B cell (primary cell): ENCODE results near the gene CHFR. TPM values are rescaled to one million over a fixed set of nuclear protein-coding genes. Genes with fewer than 3 reads are reported as not detected.

Source experiments
- ATAC-seq: fragments of 200-7000 bp; cut with Tn5 transposase; one replicate; pipeline ENCODE4 v1.10.0; 2021; ENCODE audit warnings: low read depth, mild to moderate bottlenecking, moderate number of reproducible peaks, moderate library complexity
- CTCF ChIA-PET: fragments of 350-600 bp; sonication (Branson Sonifier 250); formaldehyde crosslinking; loops from one replicate; lab custom pipeline; 2021; ENCODE audit warnings: antibody characterized with exemption, inconsistent platforms; lab: Charles Lee
- POLR2A ChIA-PET: fragments of 350-600 bp; sonication (Branson Sonifier 250); formaldehyde crosslinking; loops from one replicate; lab custom pipeline; 2021; ENCODE audit warnings: antibody characterized with exemption; lab: Charles Lee
- DNase-seq: peaks from one replicate; pipeline ENCODE4 v3.0.0; 2013
- H2AFZ ChIP-seq: 2 replicates; pipeline ENCODE4 v1.6.1; 2012; ENCODE audit warnings: mild to moderate bottlenecking, low read depth, low read length; ENCODE audit not compliant: insufficient read depth, poor library complexity, severe bottlenecking
- H3K27ac ChIP-seq, 2 donors: 1 replicate in 1 of 2; 2 replicates in 1 of 2; pipeline ENCODE4 v1.5.1; 2012 to 2013; ENCODE audit warnings: low read length in 2 of 2, mild to moderate bottlenecking in 2 of 2, moderate library complexity in 1 of 2
- H3K27me3 ChIP-seq, 4 experiments: fragments of 200-600 bp in 1 of 4; sonication (generic) in 1 of 4; replicated peaks in 1 of 4; 1 replicate in 2 of 4; 2 replicates in 2 of 4; pipeline versions ENCODE4 v1.6.1 to v1.7.0; 2013 to 2016; ENCODE audit warnings: low read length in 3 of 4, mild to moderate bottlenecking in 2 of 4, mixed read lengths in 1 of 4, moderate library complexity in 1 of 4; ENCODE audit not compliant: insufficient read depth in 4 of 4, control insufficient read depth in 3 of 4; ENCODE audit errors: control extremely low read depth in 1 of 4
- H3K36me3 ChIP-seq, 2 experiments: replicated peaks in 1 of 2; 1 replicate in 1 of 2; 2 replicates in 1 of 2; pipeline versions ENCODE4 v1.6.1 to v1.7.1; 2013; ENCODE audit warnings: low read length in 1 of 2; ENCODE audit not compliant: insufficient read depth in 2 of 2, control insufficient read depth in 1 of 2; ENCODE audit errors: control extremely low read depth in 1 of 2, extremely low read depth in 1 of 2
- H3K4me1 ChIP-seq, 2 donors: fragments of 200-600 bp in 1 of 2; sonication (generic) in 1 of 2; 1 replicate in 1 of 2; 2 replicates in 1 of 2; pipeline versions ENCODE4 v1.5.1 to v1.6.1; 2013 to 2017; ENCODE audit warnings: low read length in 2 of 2; ENCODE audit not compliant: control insufficient read depth in 2 of 2, insufficient read depth in 2 of 2
- H3K4me2 ChIP-seq: replicated peaks from 2 replicates; pipeline ENCODE3; 2012; ENCODE audit warnings: mild to moderate bottlenecking, low read depth, low read length; ENCODE audit not compliant: poor library complexity, severe bottlenecking
- H3K4me3 ChIP-seq, 5 experiments: fragments of 200-600 bp in 1 of 5; sonication (generic) in 1 of 5; 1 replicate in 3 of 5; 2 replicates in 2 of 5; pipeline versions ENCODE4 v1.5.1 to v1.7.0; 2011 to 2016; ENCODE audit warnings: low read length in 4 of 5, mild to moderate bottlenecking in 4 of 5, low read depth in 2 of 5, control low read depth in 1 of 5, moderate library complexity in 1 of 5; ENCODE audit not compliant: insufficient read depth in 1 of 5; ENCODE audit errors: control extremely low read depth in 1 of 5, extremely low read depth in 1 of 5
- H3K79me2 ChIP-seq: fragments of 200-600 bp; sonication (generic); one replicate; pipeline ENCODE4 v1.6.0; 2016; ENCODE audit warnings: low read length; ENCODE audit not compliant: control insufficient read depth, insufficient read depth
- H3K9ac ChIP-seq: fragments of 200-600 bp; sonication (generic); 2 replicates; pipeline ENCODE4 v1.6.1; 2017; ENCODE audit warnings: mild to moderate bottlenecking, low read length, moderate library complexity
- H3K9me3 ChIP-seq, 3 donors: one replicate each; pipeline versions ENCODE4 v1.6.1 to v1.7.1; 2013; ENCODE audit warnings: low read length in 2 of 3; ENCODE audit not compliant: control insufficient read depth in 2 of 3, insufficient read depth in 1 of 3; ENCODE audit errors: control extremely low read depth in 1 of 3
- H4K20me1 ChIP-seq: 2 replicates; pipeline ENCODE4 v1.6.0; 2012; ENCODE audit warnings: mild to moderate bottlenecking, low read length; ENCODE audit not compliant: insufficient read depth, control insufficient read depth, poor library complexity, severe bottlenecking
- H3K27ac Mint-ChIP-seq: one replicate; pipeline ENCODE4 v1.8.0; 2021; ENCODE audit warnings: mixed read lengths
- H3K27me3 Mint-ChIP-seq: one replicate; pipeline ENCODE4 v1.8.0; 2021; ENCODE audit warnings: mixed read lengths
- H3K4me1 Mint-ChIP-seq: one replicate; pipeline ENCODE4 v1.8.0; 2021; ENCODE audit warnings: mixed read lengths
- H3K4me3 Mint-ChIP-seq: one replicate; pipeline ENCODE4 v1.8.0; 2021; ENCODE audit warnings: mixed read lengths
- H3K9me3 Mint-ChIP-seq: one replicate; pipeline ENCODE4 v1.8.0; 2022; ENCODE audit warnings: mixed read lengths; ENCODE audit not compliant: insufficient read depth
- CTCF ChIP-seq: fragments of 200-600 bp; IDR thresholded peaks from one replicate; pipeline ENCODE4 v1.8.0; 2022; ENCODE audit warnings: antibody characterized with exemption, mild to moderate bottlenecking
- EZH2 ChIP-seq: IDR thresholded peaks from 2 replicates; pipeline ENCODE4 v1.6.1; 2012; ENCODE audit warnings: borderline replicate concordance, low read depth, mild to moderate bottlenecking, moderate library complexity, low read length; ENCODE audit not compliant: insufficient read depth, poor library complexity, severe bottlenecking
- WGBS: methylation state at CpG from one replicate; pipeline ENCODE4 v1.1.5; 2013; ENCODE audit warnings: missing lambda C conversion rate; ENCODE audit not compliant: insufficient coverage; 5-methylcytosine and 5-hydroxymethylcytosine counted together
- intact Hi-C: fragments of 100-400 bp; cut with micrococcal nuclease; formaldehyde crosslinking; loops from one replicate; pipeline ENCODE4 v1.10.0; 2022
- polyA plus RNA-seq: library from polyadenylated mRNA; depleted of rRNA; stranded (reverse); fragments of >200 nt; gene quantifications from 2 replicates; pipeline ENCODE4 v1.2.3, GENCODE V29; 2012
- total RNA-seq, 2 donors: library from RNA; stranded (reverse); fragments of 120-200 nt in 1 of 2; gene quantifications; 1 replicate in 1 of 2; 2 replicates in 1 of 2; pipeline versions ENCODE4 v1.2.3 to v1.2.4, GENCODE V29; 2013 to 2022

The CHFR gene
- total and polyA plus RNA-seq, 2 donors (not counting 1 experiment from before 2014, with no cell fraction given): 83.8 to 92.5 TPM

GRCh38 chr12:132853285-132854092 lies 33.9 kb downstream of the CHFR start:
- Mint-ChIP-seq H3K4me3 (no peak overlapping the region), H3K9me3 (no peaks in the 10 kb centered on the region), H3K27me3 (no peaks in the 10 kb centered on the region), H3K27ac (no peak overlapping the region), H3K4me1 (no peaks in the 10 kb centered on the region)
- no peak overlapping the region for H2AFZ ChIP-seq
- H3K9ac ChIP-seq: no peak overlapping the region
- no peak overlapping the region for H3K4me3 ChIP-seq
- H3K36me3 ChIP-seq: peaks cover 3 to 71% of the 10 kb centered on the region in 2 experiments
- no peaks in the 10 kb centered on the region for H3K4me1 ChIP-seq
- H4K20me1 ChIP-seq: no peaks in the 10 kb centered on the region
- H3K79me2 ChIP-seq: peaks cover 14% of the 10 kb centered on the region
- H3K27ac ChIP-seq: no peak overlapping the region
- CTCF ChIA-PET: no interaction called here
- DNase-seq (no peak), ATAC-seq (no peak)
- POLR2A ChIA-PET: no interaction called here
- H3K9me3 ChIP-seq: no peaks in the 10 kb centered on the region
- no peak overlapping the region for H3K4me2 ChIP-seq
- WGBS: 97% methylated on average over 42 of the region's 51 CpGs
- intact Hi-C loops: no loop called here
- H3K27me3 ChIP-seq: no peaks in the 10 kb centered on the region
- TF ChIP-seq CTCF (no peak), EZH2 (no peak)

- Histone ChIP-seq H3K9ac (no peak overlapping the region), H3K4me1 (no peaks in the 10 kb centered on the region), H4K20me1 (no peaks in the 10 kb centered on the region), H3K9me3 (no peaks in the 10 kb centered on the region), H3K4me2 (no peak overlapping the region), H3K27me3 (no peaks in the 10 kb centered on the region), H3K27ac (no peak overlapping the region), H3K4me3 (no peak overlapping the region), H2AFZ (no peak overlapping the region), H3K79me2 (peaks cover 14% of the 10 kb centered on the region), H3K36me3 (peaks cover 4 to 73% of the 10 kb centered on the region in 2 experiments)
- no peak for ATAC-seq
- WGBS: 98% methylated on average over 12 of the region's 12 CpGs
- TF ChIP-seq EZH2 (no peak), CTCF (no peak)
- no peaks in the 10 kb centered on the region for H3K9me3 Mint-ChIP-seq
- no peaks in the 10 kb centered on the region for H3K4me1 Mint-ChIP-seq
- intact Hi-C loops: no loop called here
- H3K27ac Mint-ChIP-seq: no peak overlapping the region
- ChIA-PET CTCF (no interaction called here), POLR2A (no interaction called here)
- H3K27me3 Mint-ChIP-seq: no peaks in the 10 kb centered on the region
- DNase-seq: no peak
- no peak overlapping the region for H3K4me3 Mint-ChIP-seq
Measured at GRCh38 chr12:132852496-132852895, 34.9 kb downstream of the CHFR start.
